H9 (cell line): ENCODE measurements around the gene TMA7. TPM values are rescaled to one million over a fixed set of nuclear protein-coding genes. Genes with fewer than 3 reads are reported as not detected.
A peak's percentile ranks its signal among the peaks of the same experiment; 100 is the strongest.

Source experiments
- DNase-seq: peaks from one replicate; pipeline ENCODE4 v3.0.0-alpha.2; 2017
- H2AFZ ChIP-seq: one replicate; pipeline ENCODE4 v1.6.1; 2013; ENCODE audit warnings: mild to moderate bottlenecking, low read length, control low read depth, moderate library complexity
- H2AK5ac ChIP-seq: 2 replicates; pipeline ENCODE4 v1.6.1; 2013; ENCODE audit warnings: low read length, control low read depth, mixed read lengths; ENCODE audit not compliant: insufficient read length
- H2BK120ac ChIP-seq: one replicate; pipeline ENCODE4 v1.6.1; 2013; ENCODE audit warnings: low read depth, mild to moderate bottlenecking, low read length, control low read depth, inconsistent platforms; ENCODE audit not compliant: poor library complexity, severe bottlenecking
- H2BK12ac ChIP-seq: 2 replicates; pipeline ENCODE4 v1.6.1; 2013; ENCODE audit warnings: low read length, control low read depth, mixed read lengths, low read depth; ENCODE audit not compliant: insufficient read length
- H2BK15ac ChIP-seq: 2 replicates; pipeline ENCODE4 v1.6.1; 2013; ENCODE audit warnings: low read depth, low read length, control low read depth
- H2BK20ac ChIP-seq: one replicate; pipeline ENCODE4 v1.6.1; 2013; ENCODE audit warnings: low read depth, mild to moderate bottlenecking, low read length, control low read depth, inconsistent platforms; ENCODE audit not compliant: poor library complexity, severe bottlenecking
- H2BK5ac ChIP-seq: 2 replicates; pipeline ENCODE4 v1.6.1; 2013; ENCODE audit warnings: low read length, control low read depth, mixed read lengths; ENCODE audit not compliant: insufficient read length
- H3K14ac ChIP-seq: 2 replicates; pipeline ENCODE4 v1.6.1; 2013; ENCODE audit warnings: low read length, control low read depth; ENCODE audit not compliant: insufficient read depth
- H3K18ac ChIP-seq: 2 replicates; pipeline ENCODE4 v1.6.1; 2013; ENCODE audit warnings: low read depth, mild to moderate bottlenecking, mixed read lengths, low read length, control low read depth; ENCODE audit not compliant: insufficient read length
- H3K23ac ChIP-seq: 2 replicates; pipeline ENCODE4 v1.6.1; 2013; ENCODE audit warnings: low read length, control low read depth, mixed read lengths, low read depth; ENCODE audit not compliant: insufficient read length
- H3K23me2 ChIP-seq: 2 replicates; pipeline ENCODE4 v1.6.1; 2013; ENCODE audit warnings: low read depth, mild to moderate bottlenecking, mixed read lengths, low read length, control low read depth; ENCODE audit not compliant: insufficient read length, poor library complexity, severe bottlenecking
- H3K27ac ChIP-seq: 2 replicates; pipeline ENCODE4 v1.5.1; 2013; ENCODE audit warnings: low read length, control low read depth, mixed read lengths, low read depth; ENCODE audit not compliant: insufficient read length
- H3K27me3 ChIP-seq: 2 replicates; pipeline ENCODE4 v1.6.1; 2013; ENCODE audit warnings: low read length, control low read depth, inconsistent platforms; ENCODE audit not compliant: insufficient read depth
- H3K4ac ChIP-seq: 2 replicates; pipeline ENCODE4 v1.6.1; 2013; ENCODE audit warnings: low read depth, mild to moderate bottlenecking, control low read depth, inconsistent platforms, low read length, moderate library complexity
- H3K4me1 ChIP-seq: 2 replicates; pipeline ENCODE4 v1.6.1; 2013; ENCODE audit warnings: low read length, control low read depth, inconsistent platforms; ENCODE audit not compliant: insufficient read depth
- H3K4me2 ChIP-seq: 2 replicates; pipeline ENCODE4 v1.6.1; 2013; ENCODE audit warnings: low read length, control low read depth, mixed read lengths; ENCODE audit not compliant: insufficient read length, insufficient read depth
- H3K56ac ChIP-seq: 2 replicates; pipeline ENCODE4 v1.6.1; 2013; ENCODE audit warnings: low read depth, mild to moderate bottlenecking, mixed read lengths, low read length, control low read depth; ENCODE audit not compliant: insufficient read length
- H3K79me1 ChIP-seq: 2 replicates; pipeline ENCODE4 v1.6.1; 2013; ENCODE audit warnings: low read depth, mild to moderate bottlenecking, moderate library complexity, low read length, control low read depth, inconsistent platforms; ENCODE audit not compliant: insufficient read depth, poor library complexity, severe bottlenecking
- H3K79me2 ChIP-seq: 2 replicates; pipeline ENCODE4 v1.6.1; 2013; ENCODE audit warnings: low read length, control low read depth, inconsistent platforms; ENCODE audit not compliant: insufficient read depth
- H3K9ac ChIP-seq: 2 replicates; pipeline ENCODE4 v1.6.1; 2013; ENCODE audit warnings: low read length, control low read depth, mixed read lengths; ENCODE audit not compliant: insufficient read length; ENCODE audit errors: extremely low read depth
- H3K9me3 ChIP-seq: one replicate; pipeline ENCODE4 v1.6.1; 2013; ENCODE audit warnings: low read depth, low read length, inconsistent platforms; ENCODE audit not compliant: control insufficient read depth
- H3T11ph ChIP-seq: one replicate; pipeline ENCODE4 v1.6.1; 2013; ENCODE audit warnings: mild to moderate bottlenecking, low read length, control low read depth, inconsistent platforms
- H4K20me1 ChIP-seq: one replicate; pipeline ENCODE4 v1.6.1; 2013; ENCODE audit not compliant: control insufficient read depth, insufficient read length, insufficient read depth
- H4K5ac ChIP-seq: 2 replicates; pipeline ENCODE4 v1.6.1; 2013; ENCODE audit warnings: low read depth, mild to moderate bottlenecking, mixed read lengths, low read length, control low read depth; ENCODE audit not compliant: insufficient read length
- H4K8ac ChIP-seq: replicated peaks from 2 replicates; pipeline ENCODE4 v1.6.1; 2013; ENCODE audit warnings: low read length, control low read depth, mixed read lengths, low read depth; ENCODE audit not compliant: insufficient read length
- H4K91ac ChIP-seq: 2 replicates; pipeline ENCODE4 v1.6.1; 2013; ENCODE audit warnings: low read depth, mild to moderate bottlenecking, moderate library complexity, mixed read lengths, low read length, control low read depth; ENCODE audit not compliant: insufficient read length
- H3K27ac Mint-ChIP-seq, 3 experiments: 2 replicates in 2 of 3; 3 replicates in 1 of 3; pipeline ENCODE4 v1.8.0; 2020 to 2021; ENCODE audit warnings: mixed read lengths in 3 of 3, mild to moderate bottlenecking in 1 of 3, moderate library complexity in 1 of 3
- H3K27me3 Mint-ChIP-seq: 2 replicates; pipeline ENCODE4 v1.8.0; 2021; ENCODE audit warnings: low read depth, mild to moderate bottlenecking, moderate library complexity, mixed read lengths
- H3K36me3 Mint-ChIP-seq, 3 experiments: 2 replicates in 2 of 3; 3 replicates in 1 of 3; pipeline ENCODE4 v1.8.0; 2020 to 2021; ENCODE audit warnings: low read depth in 3 of 3, mixed read lengths in 3 of 3; ENCODE audit not compliant: insufficient read depth in 1 of 3
- H3K4me1 Mint-ChIP-seq, 2 experiments: 2 replicates each; pipeline ENCODE4 v1.8.0; 2020; ENCODE audit warnings: mixed read lengths in 2 of 2
- H3K4me3 Mint-ChIP-seq, 2 experiments: 2 replicates in 1 of 2; 3 replicates in 1 of 2; pipeline ENCODE4 v1.8.0; 2020 to 2021; ENCODE audit warnings: mild to moderate bottlenecking in 2 of 2, mixed read lengths in 2 of 2, moderate library complexity in 1 of 2
- H3K9me3 Mint-ChIP-seq, 2 experiments: 2 replicates in 1 of 2; 3 replicates in 1 of 2; pipeline ENCODE4 v1.8.0; 2020; ENCODE audit warnings: mild to moderate bottlenecking in 2 of 2, mixed read lengths in 2 of 2, moderate library complexity in 1 of 2
- WGBS: extraction: QIAGEN DNeasy Blood & Tissue Kit; methylation state at CpG from one replicate; pipeline ENCODE4 v1.1.7; 2013; ENCODE audit warnings: missing lambda C conversion rate, low lambda C conversion rate, mixed read lengths; ENCODE audit not compliant: insufficient read length; ENCODE audit errors: extremely low coverage; 5-methylcytosine and 5-hydroxymethylcytosine counted together
- total RNA-seq: library from RNA; stranded (reverse); gene quantifications from 2 replicates; pipeline ENCODE4 v1.2.1, GENCODE V29; 2021
- TF ChIP-seq, protein P1 (sequence below): fragments of 200-600 bp; sonication (generic); conservative IDR thresholded peaks from 3 replicates; pipeline ENCODE4 v1.8.0; 2021; ENCODE audit warnings: antibody characterized with exemption, mild to moderate bottlenecking

The TMA7 gene
- total RNA-seq, 1 experiment from 2014 or later = 305 TPM

DNA sequence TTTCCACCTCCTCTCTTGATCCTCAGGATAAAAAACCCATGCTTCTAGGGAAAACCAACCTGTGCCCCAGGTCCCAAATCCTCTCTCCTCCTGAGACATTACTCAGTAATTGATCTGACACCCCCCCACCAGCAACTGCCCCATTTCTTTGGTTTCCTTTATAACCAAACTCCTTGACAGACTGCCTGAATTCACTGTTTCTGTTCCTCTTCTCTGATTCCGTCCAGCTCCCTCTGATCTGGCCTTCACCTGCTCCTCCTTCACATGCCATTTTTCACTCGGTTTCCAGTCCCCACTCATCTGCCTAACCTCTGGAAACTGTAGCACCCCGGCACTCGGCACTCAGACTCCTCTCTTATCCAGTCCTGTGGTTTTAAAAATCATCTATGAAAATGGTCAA is 2.2 kb upstream of the TMA7 start:
- Histone ChIP-seq H2BK20ac (no peak overlapping the region), H4K8ac (no peak overlapping the region), H3K27me3 (no peaks in the 10 kb centered on the region), H3K9ac (no peak overlapping the region), H3K18ac (no peak overlapping the region), H3K9me3 (no peaks in the 10 kb centered on the region), H3K4ac (no peak overlapping the region), H3K27ac (no peak overlapping the region), H4K5ac (no peak overlapping the region), H2BK15ac (no peak overlapping the region), H3K79me2 (peaks cover 5% of the 10 kb centered on the region; the same call in 1 of the 2 replicates), H3K56ac (no peak overlapping the region), H3K79me1 (peaks cover 5% of the 10 kb centered on the region), H3T11ph (no peak overlapping the region), H3K23ac (no peak overlapping the region), H4K20me1 (no peaks in the 10 kb centered on the region), H3K4me1 (peaks cover 3% of the 10 kb centered on the region; the same call in 1 of the 2 replicates), H3K14ac (no peak overlapping the region), H2BK120ac (no peak overlapping the region), H3K4me2 (no peak overlapping the region), H2AK5ac (no peak overlapping the region), H3K23me2 (no peaks in the 10 kb centered on the region), H4K91ac (no peak overlapping the region), H2BK5ac (no peak overlapping the region), H2BK12ac (no peak overlapping the region), H2AFZ (no peak overlapping the region)
- peak overlapping the region in 1 of 2 experiments; percentile 6; a peak in 1 of 5 replicates for H3K4me3 Mint-ChIP-seq
- TF ChIP-seq, protein P1, sequence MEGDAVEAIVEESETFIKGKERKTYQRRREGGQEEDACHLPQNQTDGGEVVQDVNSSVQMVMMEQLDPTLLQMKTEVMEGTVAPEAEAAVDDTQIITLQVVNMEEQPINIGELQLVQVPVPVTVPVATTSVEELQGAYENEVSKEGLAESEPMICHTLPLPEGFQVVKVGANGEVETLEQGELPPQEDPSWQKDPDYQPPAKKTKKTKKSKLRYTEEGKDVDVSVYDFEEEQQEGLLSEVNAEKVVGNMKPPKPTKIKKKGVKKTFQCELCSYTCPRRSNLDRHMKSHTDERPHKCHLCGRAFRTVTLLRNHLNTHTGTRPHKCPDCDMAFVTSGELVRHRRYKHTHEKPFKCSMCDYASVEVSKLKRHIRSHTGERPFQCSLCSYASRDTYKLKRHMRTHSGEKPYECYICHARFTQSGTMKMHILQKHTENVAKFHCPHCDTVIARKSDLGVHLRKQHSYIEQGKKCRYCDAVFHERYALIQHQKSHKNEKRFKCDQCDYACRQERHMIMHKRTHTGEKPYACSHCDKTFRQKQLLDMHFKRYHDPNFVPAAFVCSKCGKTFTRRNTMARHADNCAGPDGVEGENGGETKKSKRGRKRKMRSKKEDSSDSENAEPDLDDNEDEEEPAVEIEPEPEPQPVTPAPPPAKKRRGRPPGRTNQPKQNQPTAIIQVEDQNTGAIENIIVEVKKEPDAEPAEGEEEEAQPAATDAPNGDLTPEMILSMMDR = no peak
- DNase-seq = no peak
- WGBS = no CpG with 5 or more reads among the region's 4 CpGs
- H3K9me3 Mint-ChIP-seq = no peaks in the 10 kb centered on the region
- H3K4me1 Mint-ChIP-seq = peaks cover 15 to 22% of the 10 kb centered on the region in 2 experiments
- H3K36me3 Mint-ChIP-seq = peaks cover 23 to 52% (median 36%) of the 10 kb centered on the region in 3 experiments; a peak in 6 of 7 replicates
- no peak overlapping the region; a peak in 2 of 7 replicates for H3K27ac Mint-ChIP-seq
- no peaks in the 10 kb centered on the region for H3K27me3 Mint-ChIP-seq
